ENCODE measurements around the gene CNTN2. TPM values are rescaled to one million over a fixed set of nuclear protein-coding genes. Genes with fewer than 3 reads are reported as not detected.

The CNTN2 gene
- total and polyA plus RNA-seq, 10 donors = 0.02 to 2.6 (median 0.13) TPM; not detected in 3

DNA sequence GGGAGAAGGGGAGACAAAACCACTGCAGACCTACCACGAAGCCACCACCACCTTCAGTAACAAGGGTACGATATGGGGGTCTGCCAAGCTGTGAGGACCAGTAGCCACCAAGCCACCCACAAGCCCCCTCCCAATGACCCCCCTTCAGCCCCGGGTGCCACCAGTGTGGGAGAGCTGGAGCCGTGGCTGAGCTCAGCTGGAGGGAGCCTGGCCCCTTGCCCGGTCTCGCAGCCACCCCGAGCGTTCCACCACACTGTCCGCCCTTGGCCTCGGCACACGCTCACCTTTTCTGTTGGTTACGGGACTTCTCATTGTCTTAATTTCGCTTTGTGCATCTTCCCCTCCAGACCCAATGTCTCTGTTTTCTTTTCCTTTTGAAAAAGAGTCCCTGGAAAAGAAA is 26.4 kb upstream of the CNTN2 start:
- 83 to 92% (median 88%) methylated on average over 13 of the region's 13 CpGs for WGBS, 5 donors
- no peak for DNase-seq
- TF ChIP-seq POLR2AphosphoS5 (IDR thresholded peaks at IDR 0.05) (no peak), POLR2A (IDR thresholded peaks at IDR 0.05) (no peak)
- TF ChIP-seq, protein P1, sequence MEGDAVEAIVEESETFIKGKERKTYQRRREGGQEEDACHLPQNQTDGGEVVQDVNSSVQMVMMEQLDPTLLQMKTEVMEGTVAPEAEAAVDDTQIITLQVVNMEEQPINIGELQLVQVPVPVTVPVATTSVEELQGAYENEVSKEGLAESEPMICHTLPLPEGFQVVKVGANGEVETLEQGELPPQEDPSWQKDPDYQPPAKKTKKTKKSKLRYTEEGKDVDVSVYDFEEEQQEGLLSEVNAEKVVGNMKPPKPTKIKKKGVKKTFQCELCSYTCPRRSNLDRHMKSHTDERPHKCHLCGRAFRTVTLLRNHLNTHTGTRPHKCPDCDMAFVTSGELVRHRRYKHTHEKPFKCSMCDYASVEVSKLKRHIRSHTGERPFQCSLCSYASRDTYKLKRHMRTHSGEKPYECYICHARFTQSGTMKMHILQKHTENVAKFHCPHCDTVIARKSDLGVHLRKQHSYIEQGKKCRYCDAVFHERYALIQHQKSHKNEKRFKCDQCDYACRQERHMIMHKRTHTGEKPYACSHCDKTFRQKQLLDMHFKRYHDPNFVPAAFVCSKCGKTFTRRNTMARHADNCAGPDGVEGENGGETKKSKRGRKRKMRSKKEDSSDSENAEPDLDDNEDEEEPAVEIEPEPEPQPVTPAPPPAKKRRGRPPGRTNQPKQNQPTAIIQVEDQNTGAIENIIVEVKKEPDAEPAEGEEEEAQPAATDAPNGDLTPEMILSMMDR (IDR thresholded peaks at IDR 0.05 in 8 of 11, conservative IDR thresholded peaks at IDR 0.05 in 3 of 11) = no peak
- no peaks in the 10 kb centered on the region for H3K27me3 ChIP-seq (replicated peaks in 1 of 7)
- no peak overlapping the region for H3K4me3 ChIP-seq
- intact Hi-C loops (cut with DNase I; ENCODE audit: low total_unique reads) = no loop called here
- H3K27ac ChIP-seq = no peak overlapping the region
- no peaks in the 10 kb centered on the region for H3K9me3 ChIP-seq
- no peaks in the 10 kb centered on the region for H3K36me3 ChIP-seq
- H3K4me1 ChIP-seq = peaks cover 0 to 37% (median 13%) of the 10 kb centered on the region in 6 donors

DNA sequence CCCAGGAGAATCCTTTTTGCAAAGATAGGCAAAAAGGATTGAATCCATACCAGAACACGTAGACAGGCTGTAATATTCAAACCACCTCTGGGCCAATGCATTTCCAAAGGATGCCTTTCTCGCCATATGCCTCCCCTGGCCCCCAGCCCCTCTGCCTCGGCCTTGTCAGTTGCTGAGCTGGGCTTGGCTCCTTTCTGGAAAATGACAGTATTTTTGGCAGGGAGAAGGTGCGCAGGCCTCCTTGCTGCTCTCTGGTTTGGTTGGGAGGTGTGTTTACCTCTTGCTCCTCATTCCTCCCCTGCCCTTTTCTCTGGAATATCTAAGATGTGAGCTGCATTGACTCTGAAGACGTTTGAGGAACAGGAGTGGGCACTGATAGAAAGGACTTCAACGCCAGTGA is 26.0 kb upstream of the CNTN2 start:
- intact Hi-C loops (cut with DNase I; ENCODE audit: low total_unique reads) = no loop called here
- peaks cover 0 to 37% (median 13%) of the 10 kb centered on the region in 6 donors for H3K4me1 ChIP-seq
- H3K27me3 ChIP-seq (replicated peaks in 1 of 7) = no peaks in the 10 kb centered on the region
- WGBS, 5 donors = 79 to 92% (median 84%) methylated on average over 6 of the region's 6 CpGs
- H3K27ac ChIP-seq = no peak overlapping the region
- no peaks in the 10 kb centered on the region for H3K36me3 ChIP-seq
- DNase-seq = no peak
- TF ChIP-seq POLR2A (IDR thresholded peaks at IDR 0.05) (no peak), POLR2AphosphoS5 (IDR thresholded peaks at IDR 0.05) (no peak)
- TF ChIP-seq, protein P1 (IDR thresholded peaks at IDR 0.05 in 8 of 11, conservative IDR thresholded peaks at IDR 0.05 in 3 of 11) = no peak
- no peak overlapping the region for H3K4me3 ChIP-seq
- H3K9me3 ChIP-seq = no peaks in the 10 kb centered on the region

- WGBS, 5 donors = 78 to 93% (median 85%) methylated on average over 6 to 7 of the region's 7 CpGs
- peaks cover 0 to 29% (median 12%) of the 10 kb centered on the region in 6 donors for H3K4me1 ChIP-seq
- no peak for DNase-seq
- H3K9me3 ChIP-seq = no peaks in the 10 kb centered on the region
- H3K4me3 ChIP-seq = no peak overlapping the region
- TF ChIP-seq POLR2A (IDR thresholded peaks at IDR 0.05) (no peak), POLR2AphosphoS5 (IDR thresholded peaks at IDR 0.05) (no peak)
- TF ChIP-seq, protein P1 (IDR thresholded peaks at IDR 0.05 in 8 of 11, conservative IDR thresholded peaks at IDR 0.05 in 3 of 11) = no peak
- H3K27ac ChIP-seq = no peak overlapping the region
- intact Hi-C loops (cut with DNase I; ENCODE audit: low total_unique reads) = no loop called here
- H3K36me3 ChIP-seq = no peaks in the 10 kb centered on the region
- H3K27me3 ChIP-seq (replicated peaks in 1 of 7) = no peaks in the 10 kb centered on the region
These were observed 25.2 kb upstream of the CNTN2 start for GRCh38 chr1:205017766-205018165.

DNA sequence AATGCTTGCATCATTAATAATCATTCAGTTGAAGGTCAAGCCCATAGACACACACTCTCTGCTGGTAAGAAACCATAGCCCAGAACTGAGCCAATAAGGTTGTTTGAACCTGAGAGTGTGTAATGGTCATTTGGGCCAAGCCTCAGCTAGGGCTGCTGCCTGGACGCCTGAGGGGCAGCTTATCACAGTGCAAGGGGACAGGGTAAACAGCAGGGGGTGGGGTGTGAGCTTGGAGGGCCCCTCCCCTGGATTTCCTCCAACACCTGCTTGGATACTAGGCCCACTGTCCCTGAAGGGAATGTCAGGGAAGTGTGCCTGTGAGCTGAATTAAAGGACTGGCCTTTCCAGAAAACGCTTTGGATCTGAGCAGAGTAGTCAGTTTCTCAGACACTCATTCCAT is 24.6 kb upstream of the CNTN2 start:
- Histone ChIP-seq H3K9me3 (no peaks in the 10 kb centered on the region), H3K4me3 (no peak overlapping the region), H3K27me3 (replicated peaks in 1 of 7) (no peaks in the 10 kb centered on the region), H3K4me1 (peaks cover 0 to 23% (median 10%) of the 10 kb centered on the region in 6 donors), H3K27ac (no peak overlapping the region), H3K36me3 (no peaks in the 10 kb centered on the region)
- intact Hi-C loops (cut with DNase I; ENCODE audit: low total_unique reads) = no loop called here
- TF ChIP-seq POLR2A (IDR thresholded peaks at IDR 0.05) (no peak), POLR2AphosphoS5 (IDR thresholded peaks at IDR 0.05) (no peak)
- TF ChIP-seq, protein P1 (IDR thresholded peaks at IDR 0.05 in 8 of 11, conservative IDR thresholded peaks at IDR 0.05 in 3 of 11) = no peak
- WGBS, 5 donors = 44 to 92% (median 76%) methylated on average over 2 of the region's 2 CpGs
- DNase-seq = no peak

All from spleen (tissue), 11 donors.